Stomach (tissue), 9 donors: ENCODE results near the gene PRKCQ. TPM values are rescaled to one million over a fixed set of nuclear protein-coding genes. Genes with fewer than 3 reads are reported as not detected.

Source experiments
- DNase-seq, 2 donors: peaks; one replicate each; pipeline versions ENCODE4 v3.0.0 to v3.0.0-alpha.2; 2013 to 2019
- H3K27ac ChIP-seq, 5 donors: fragments of 200-600 bp in 4 of 5; sonication (generic) in 4 of 5; one replicate each; pipeline ENCODE4 v1.5.1; 2013 to 2019; ENCODE audit warnings: mild to moderate bottlenecking in 1 of 5, moderate library complexity in 1 of 5
- H3K27me3 ChIP-seq, 3 donors: fragments of 200-600 bp; sonication (generic); one replicate each; pipeline ENCODE4 v1.5.1; 2017 to 2019; ENCODE audit warnings: mixed run types in 1 of 3
- H3K36me3 ChIP-seq, 4 donors: fragments of 200-600 bp; sonication (generic); 1 replicate in 3 of 4; 2 replicates in 1 of 4; pipeline ENCODE4 v1.5.1; 2016 to 2019
- H3K4me1 ChIP-seq, 4 donors: fragments of 200-600 bp; sonication (generic); one replicate each; pipeline ENCODE4 v1.5.1; 2016 to 2019
- H3K4me3 ChIP-seq, 4 donors: fragments of 200-600 bp; sonication (generic) in 3 of 4; one replicate each; pipeline ENCODE4 v1.5.1; 2016 to 2019; ENCODE audit warnings: mild to moderate bottlenecking in 1 of 4
- H3K9me3 ChIP-seq, 4 donors: fragments of 200-600 bp; sonication (generic); one replicate each; pipeline ENCODE4 v1.5.1; 2016 to 2019
- CTCF ChIP-seq, 7 experiments: fragments of 450-650 bp in 4 of 7; fragments of 200-600 bp in 3 of 7; sonication (generic) in 3 of 7; IDR thresholded peaks; one replicate each; pipeline ENCODE4 v1.5.1; 2016 to 2019; ENCODE audit warnings: antibody characterized with exemption in 7 of 7, control low read depth in 2 of 7, mild to moderate bottlenecking in 1 of 7
- EP300 ChIP-seq: sonication (generic); formaldehyde crosslinking; IDR thresholded peaks from one replicate; pipeline ENCODE4 v1.6.1; 2017; ENCODE audit warnings: antibody characterized with exemption
- POLR2A ChIP-seq, 4 donors: fragments of 450-650 bp; IDR thresholded peaks; one replicate each; pipeline ENCODE4 v1.6.1; 2016; ENCODE audit warnings: antibody characterized with exemption in 4 of 4, control low read depth in 2 of 4, mild to moderate bottlenecking in 1 of 4, moderate library complexity in 1 of 4
- POLR2AphosphoS5 ChIP-seq, 3 donors: sonication (generic); formaldehyde crosslinking; IDR thresholded peaks; one replicate each; pipeline ENCODE4 v1.6.1; 2016; ENCODE audit warnings: antibody characterized with exemption in 3 of 3
- WGBS, 5 donors: extraction: QIAGEN DNeasy Blood & Tissue Kit in 3 of 5; methylation state at CpG; one replicate each; pipeline versions ENCODE4 v1.1.5 to v1.1.7; 2013 to 2018; 5-methylcytosine and 5-hydroxymethylcytosine counted together
- intact Hi-C: fragments of 100-400 bp; cut with DNase I; formaldehyde crosslinking; loops from one replicate; pipeline ENCODE4 v1.15.1; 2023; ENCODE audit warnings: low total_unique reads
- polyA plus RNA-seq, 3 donors: library from polyadenylated mRNA; stranded (reverse); fragments of 200-250 nt; gene quantifications; one replicate each; pipeline ENCODE4 v1.2.3, GENCODE V29; 2013
- total RNA-seq, 5 donors: library from RNA; depleted of rRNA; stranded (reverse); fragments of >200 nt; gene quantifications; one replicate each; pipeline versions ENCODE4 v1.1.0 to v1.2.3, GENCODE V29; 2014 to 2016
- donor health status: healthy with polysubstance abuse.
- donor health status: Bipolar disorder and iron deficiency.
- donor health status: healthy.

PRKCQ gene
- total and polyA plus RNA-seq, 8 donors, result 0.25 to 5.1 (median 0.63) TPM; not detected in 1

- Histone ChIP-seq H3K36me3 (no peaks in the 10 kb centered on the region), H3K27ac (no peak overlapping the region), H3K9me3 (peaks cover 0 to 19% (median 11%) of the 10 kb centered on the region in 4 donors), H3K27me3 (no peaks in the 10 kb centered on the region), H3K4me3 (no peak overlapping the region), H3K4me1 (peaks cover 0 to 26% (median 17%) of the 10 kb centered on the region in 4 donors)
- DNase-seq, result no peak
- intact Hi-C loops, result no loop called here
- WGBS, 5 donors, result 75 to 100% (median 92%) methylated on average over 1 of the region's 1 CpG
- TF ChIP-seq EP300 (no peak), POLR2A (IDR thresholded peaks at IDR 0.05) (no peak), POLR2AphosphoS5 (IDR thresholded peaks at IDR 0.05) (no peak), CTCF (IDR thresholded peaks at IDR 0.05) (no peak)
These were observed 200.9 kb downstream of the PRKCQ start for GRCh38 chr10:6379015-6379776.
